GM23338 (cell line): ENCODE results near the gene CTDP1. TPM values are rescaled to one million over a fixed set of nuclear protein-coding genes. Genes with fewer than 3 reads are reported as not detected.

Experiments
- ATAC-seq: fragments of 200-7000 bp; cut with Tn5 transposase; 3 replicates; pipeline ENCODE4 v1.9.1; 2020
- DNase-seq: peaks from one replicate; pipeline ENCODE4 v3.0.0-alpha.2; 2015; ENCODE audit warnings: low spot score
- H2AFZ ChIP-seq: fragments of 200-600 bp; sonication (generic); 2 replicates; pipeline ENCODE4 v1.8.0; 2016; ENCODE audit warnings: antibody characterized with exemption, mild to moderate bottlenecking, moderate library complexity
- H3F3A ChIP-seq: fragments of 200-600 bp; sonication (generic); replicated peaks from 2 replicates; pipeline ENCODE4 v1.8.0; 2017; ENCODE audit warnings: antibody characterized with exemption, mixed run types, low read depth
- H3K27ac ChIP-seq: fragments of 200-600 bp; sonication (generic); 2 replicates; pipeline ENCODE4 v1.6.1; 2016; ENCODE audit warnings: low read depth
- H3K27me3 ChIP-seq: fragments of 200-600 bp; sonication (generic); 2 replicates; pipeline ENCODE4 v1.8.0; 2016; ENCODE audit warnings: mild to moderate bottlenecking, mixed run types, moderate library complexity; ENCODE audit not compliant: insufficient read depth
- H3K36me3 ChIP-seq: fragments of 200-600 bp; sonication (generic); 2 replicates; pipeline ENCODE4 v1.8.0; 2016; ENCODE audit warnings: mild to moderate bottlenecking; ENCODE audit not compliant: insufficient read depth
- H3K4me1 ChIP-seq: fragments of 200-600 bp; sonication (generic); 2 replicates; pipeline ENCODE4 v1.8.0; 2016; ENCODE audit warnings: mild to moderate bottlenecking, moderate library complexity; ENCODE audit not compliant: insufficient read depth
- H3K4me2 ChIP-seq: fragments of 200-600 bp; sonication (generic); 2 replicates; pipeline ENCODE4 v1.7.1; 2017; ENCODE audit warnings: mixed run types
- H3K4me3 ChIP-seq: fragments of 200-600 bp; sonication (generic); 2 replicates; pipeline ENCODE4 v1.6.1; 2016; ENCODE audit warnings: mixed run types
- H3K79me2 ChIP-seq: fragments of 200-600 bp; sonication (generic); replicated peaks from 2 replicates; pipeline ENCODE4 v1.8.0; 2017; ENCODE audit warnings: mild to moderate bottlenecking; ENCODE audit not compliant: insufficient read depth
- H3K9me2 ChIP-seq: fragments of 200-600 bp; sonication (generic); 2 replicates; pipeline ENCODE4 v1.8.0; 2017; ENCODE audit not compliant: insufficient read depth
- H4K20me1 ChIP-seq: fragments of 200-600 bp; sonication (generic); replicated peaks from 2 replicates; pipeline ENCODE4 v1.8.0; 2017; ENCODE audit warnings: mild to moderate bottlenecking; ENCODE audit not compliant: insufficient read depth
- H3K27ac Mint-ChIP-seq: 2 replicates; pipeline ENCODE4 v1.8.0; 2020; ENCODE audit warnings: inconsistent platforms, mild to moderate bottlenecking, moderate library complexity, mixed read lengths
- H3K27me3 Mint-ChIP-seq: 3 replicates; pipeline ENCODE4 v1.8.0; 2022; ENCODE audit warnings: low read depth, mild to moderate bottlenecking, moderate library complexity, mixed read lengths, inconsistent platforms; ENCODE audit not compliant: insufficient read depth, poor library complexity
- H3K36me3 Mint-ChIP-seq: 3 replicates; pipeline ENCODE4 v1.8.0; 2021; ENCODE audit warnings: low read depth, mild to moderate bottlenecking, inconsistent platforms, moderate library complexity, mixed read lengths
- H3K4me1 Mint-ChIP-seq: 3 replicates; pipeline ENCODE4 v1.8.0; 2020; ENCODE audit warnings: mild to moderate bottlenecking, inconsistent platforms, mixed read lengths
- H3K4me3 Mint-ChIP-seq: 3 replicates; pipeline ENCODE4 v1.8.0; 2021; ENCODE audit warnings: moderate library complexity, mild to moderate bottlenecking, inconsistent platforms, mixed read lengths
- H3K9me3 Mint-ChIP-seq: 3 replicates; pipeline ENCODE4 v1.8.0; 2020; ENCODE audit warnings: moderate library complexity, mild to moderate bottlenecking, inconsistent platforms, mixed read lengths
- ETS1 ChIP-seq: IDR thresholded peaks from 2 replicates; pipeline ENCODE4 v1.6.1; 2016; ENCODE audit warnings: antibody characterized with exemption
- EZH2 ChIP-seq: fragments of 200-600 bp; sonication (generic); IDR thresholded peaks from one replicate; pipeline ENCODE4 v1.8.0; 2017; ENCODE audit warnings: antibody characterized with exemption, mild to moderate bottlenecking, low read depth; ENCODE audit not compliant: unreplicated experiment
- JUNB ChIP-seq: IDR thresholded peaks from one replicate; pipeline ENCODE4 v1.6.1; 2016; ENCODE audit warnings: antibody characterized with exemption; ENCODE audit not compliant: unreplicated experiment
- NANOG ChIP-seq: IDR thresholded peaks from 2 replicates; pipeline ENCODE4 v1.6.1; 2016; ENCODE audit warnings: antibody characterized with exemption, borderline replicate concordance
- POLR2AphosphoS5 ChIP-seq: IDR thresholded peaks from 2 replicates; pipeline ENCODE4 v1.6.1; 2016; ENCODE audit warnings: antibody characterized with exemption, low read depth
- STAT1 ChIP-seq: IDR thresholded peaks from one replicate; pipeline ENCODE4 v1.6.1; 2016; ENCODE audit warnings: antibody characterized with exemption; ENCODE audit not compliant: unreplicated experiment
- ZNF114 ChIP-seq: fragments of 250-450 bp; sonication (Bioruptor Pico); IDR thresholded peaks from 2 replicates; pipeline ENCODE4 v1.5.0; 2020; ENCODE audit warnings: mild to moderate bottlenecking, moderate library complexity
- polyA plus RNA-seq: library from polyadenylated mRNA; unstranded; fragments of >200 nt; fragmentation: Nextera tagmentation; extraction: Ambion mirVana; gene quantifications from 2 replicates; pipeline ENCODE4 v1.2.1, GENCODE V29; 2016
- total RNA-seq: library from RNA; depleted of rRNA; stranded (reverse); fragments of >200 nt; shearing (Covaris generic); gene quantifications from 2 replicates; pipeline ENCODE4 v1.2.3, GENCODE V29; 2014
- TF ChIP-seq, protein P1 (sequence below): fragments of 250-450 bp; sonication (Bioruptor Pico); IDR thresholded peaks from 2 replicates; pipeline ENCODE4 v1.5.0; 2020; ENCODE audit warnings: mild to moderate bottlenecking, moderate library complexity

Gene CTDP1
- total and polyA plus RNA-seq, 2 experiments from 2014 or later, result 9.4 to 51.6 TPM

GRCh38 chr18:79779700-79780190 is 100.1 kb downstream of the CTDP1 start:
- no peaks in the 10 kb centered on the region for H3K79me2 ChIP-seq
- no peak overlapping the region for H2AFZ ChIP-seq
- Mint-ChIP-seq H3K4me3 (no peak overlapping the region), H3K4me1 (no peaks in the 10 kb centered on the region), H3K36me3 (no peaks in the 10 kb centered on the region), H3K9me3 (no peaks in the 10 kb centered on the region; the same call in 2 of the 3 replicates), H3K27ac (no peak overlapping the region), H3K27me3 (peaks cover 13% of the 10 kb centered on the region)
- ATAC-seq, result no peak
- no peaks in the 10 kb centered on the region for H3K27me3 ChIP-seq
- H3K4me2 ChIP-seq, result no peak overlapping the region
- no peaks in the 10 kb centered on the region for H3F3A ChIP-seq
- DNase-seq, result no peak
- TF ChIP-seq EZH2, result no peak
- no peak for TF ChIP-seq NANOG
- no peak for TF ChIP-seq POLR2AphosphoS5
- H3K9me2 ChIP-seq, result no peaks in the 10 kb centered on the region
- no peak overlapping the region for H3K27ac ChIP-seq
- H3K4me3 ChIP-seq, result no peak overlapping the region
- H4K20me1 ChIP-seq, result no peaks in the 10 kb centered on the region
- H3K36me3 ChIP-seq, result no peaks in the 10 kb centered on the region
- no peaks in the 10 kb centered on the region for H3K4me1 ChIP-seq

GRCh38 chr18:79780547-79780946 is 100.9 kb downstream of the CTDP1 start:
- Histone ChIP-seq H3K4me2 (no peak overlapping the region), H2AFZ (no peak overlapping the region), H3K27me3 (0 out of 2 replicates have a peak, but pooled peaks cover 2% of the 10 kb centered on the region), H4K20me1 (no peaks in the 10 kb centered on the region), H3K4me1 (no peaks in the 10 kb centered on the region), H3K36me3 (no peaks in the 10 kb centered on the region), H3K27ac (no peak overlapping the region), H3K4me3 (no peak overlapping the region), H3K9me2 (no peaks in the 10 kb centered on the region), H3K79me2 (no peaks in the 10 kb centered on the region), H3F3A (no peaks in the 10 kb centered on the region)
- peaks cover 11% of the 10 kb centered on the region for H3K27me3 Mint-ChIP-seq
- no peaks in the 10 kb centered on the region for H3K36me3 Mint-ChIP-seq
- ATAC-seq (no peak), DNase-seq (no peak)
- H3K9me3 Mint-ChIP-seq, result no peaks in the 10 kb centered on the region; the same call in 2 of the 3 replicates
- no peak overlapping the region for H3K27ac Mint-ChIP-seq
- H3K4me1 Mint-ChIP-seq, result no peaks in the 10 kb centered on the region
- H3K4me3 Mint-ChIP-seq, result no peak overlapping the region
- no peak for TF ChIP-seq ETS1

- Histone ChIP-seq H3K9me2 (no peaks in the 10 kb centered on the region), H3K79me2 (no peaks in the 10 kb centered on the region), H3K4me3 (no peak overlapping the region), H3F3A (no peaks in the 10 kb centered on the region), H3K36me3 (no peaks in the 10 kb centered on the region), H3K27me3 (peaks cover 7% of the 10 kb centered on the region), H3K4me2 (no peak overlapping the region), H2AFZ (no peak overlapping the region), H3K4me1 (no peaks in the 10 kb centered on the region), H4K20me1 (no peaks in the 10 kb centered on the region), H3K27ac (no peak overlapping the region)
- H3K27me3 Mint-ChIP-seq, result peaks cover 14% of the 10 kb centered on the region
- DNase-seq (no peak), ATAC-seq (no peak)
- no peaks in the 10 kb centered on the region for H3K36me3 Mint-ChIP-seq
- H3K9me3 Mint-ChIP-seq, result no peaks in the 10 kb centered on the region; the same call in 2 of the 3 replicates
- no peak overlapping the region for H3K4me3 Mint-ChIP-seq
- H3K27ac Mint-ChIP-seq, result no peak overlapping the region
- H3K4me1 Mint-ChIP-seq, result no peaks in the 10 kb centered on the region
- TF ChIP-seq, protein P1, sequence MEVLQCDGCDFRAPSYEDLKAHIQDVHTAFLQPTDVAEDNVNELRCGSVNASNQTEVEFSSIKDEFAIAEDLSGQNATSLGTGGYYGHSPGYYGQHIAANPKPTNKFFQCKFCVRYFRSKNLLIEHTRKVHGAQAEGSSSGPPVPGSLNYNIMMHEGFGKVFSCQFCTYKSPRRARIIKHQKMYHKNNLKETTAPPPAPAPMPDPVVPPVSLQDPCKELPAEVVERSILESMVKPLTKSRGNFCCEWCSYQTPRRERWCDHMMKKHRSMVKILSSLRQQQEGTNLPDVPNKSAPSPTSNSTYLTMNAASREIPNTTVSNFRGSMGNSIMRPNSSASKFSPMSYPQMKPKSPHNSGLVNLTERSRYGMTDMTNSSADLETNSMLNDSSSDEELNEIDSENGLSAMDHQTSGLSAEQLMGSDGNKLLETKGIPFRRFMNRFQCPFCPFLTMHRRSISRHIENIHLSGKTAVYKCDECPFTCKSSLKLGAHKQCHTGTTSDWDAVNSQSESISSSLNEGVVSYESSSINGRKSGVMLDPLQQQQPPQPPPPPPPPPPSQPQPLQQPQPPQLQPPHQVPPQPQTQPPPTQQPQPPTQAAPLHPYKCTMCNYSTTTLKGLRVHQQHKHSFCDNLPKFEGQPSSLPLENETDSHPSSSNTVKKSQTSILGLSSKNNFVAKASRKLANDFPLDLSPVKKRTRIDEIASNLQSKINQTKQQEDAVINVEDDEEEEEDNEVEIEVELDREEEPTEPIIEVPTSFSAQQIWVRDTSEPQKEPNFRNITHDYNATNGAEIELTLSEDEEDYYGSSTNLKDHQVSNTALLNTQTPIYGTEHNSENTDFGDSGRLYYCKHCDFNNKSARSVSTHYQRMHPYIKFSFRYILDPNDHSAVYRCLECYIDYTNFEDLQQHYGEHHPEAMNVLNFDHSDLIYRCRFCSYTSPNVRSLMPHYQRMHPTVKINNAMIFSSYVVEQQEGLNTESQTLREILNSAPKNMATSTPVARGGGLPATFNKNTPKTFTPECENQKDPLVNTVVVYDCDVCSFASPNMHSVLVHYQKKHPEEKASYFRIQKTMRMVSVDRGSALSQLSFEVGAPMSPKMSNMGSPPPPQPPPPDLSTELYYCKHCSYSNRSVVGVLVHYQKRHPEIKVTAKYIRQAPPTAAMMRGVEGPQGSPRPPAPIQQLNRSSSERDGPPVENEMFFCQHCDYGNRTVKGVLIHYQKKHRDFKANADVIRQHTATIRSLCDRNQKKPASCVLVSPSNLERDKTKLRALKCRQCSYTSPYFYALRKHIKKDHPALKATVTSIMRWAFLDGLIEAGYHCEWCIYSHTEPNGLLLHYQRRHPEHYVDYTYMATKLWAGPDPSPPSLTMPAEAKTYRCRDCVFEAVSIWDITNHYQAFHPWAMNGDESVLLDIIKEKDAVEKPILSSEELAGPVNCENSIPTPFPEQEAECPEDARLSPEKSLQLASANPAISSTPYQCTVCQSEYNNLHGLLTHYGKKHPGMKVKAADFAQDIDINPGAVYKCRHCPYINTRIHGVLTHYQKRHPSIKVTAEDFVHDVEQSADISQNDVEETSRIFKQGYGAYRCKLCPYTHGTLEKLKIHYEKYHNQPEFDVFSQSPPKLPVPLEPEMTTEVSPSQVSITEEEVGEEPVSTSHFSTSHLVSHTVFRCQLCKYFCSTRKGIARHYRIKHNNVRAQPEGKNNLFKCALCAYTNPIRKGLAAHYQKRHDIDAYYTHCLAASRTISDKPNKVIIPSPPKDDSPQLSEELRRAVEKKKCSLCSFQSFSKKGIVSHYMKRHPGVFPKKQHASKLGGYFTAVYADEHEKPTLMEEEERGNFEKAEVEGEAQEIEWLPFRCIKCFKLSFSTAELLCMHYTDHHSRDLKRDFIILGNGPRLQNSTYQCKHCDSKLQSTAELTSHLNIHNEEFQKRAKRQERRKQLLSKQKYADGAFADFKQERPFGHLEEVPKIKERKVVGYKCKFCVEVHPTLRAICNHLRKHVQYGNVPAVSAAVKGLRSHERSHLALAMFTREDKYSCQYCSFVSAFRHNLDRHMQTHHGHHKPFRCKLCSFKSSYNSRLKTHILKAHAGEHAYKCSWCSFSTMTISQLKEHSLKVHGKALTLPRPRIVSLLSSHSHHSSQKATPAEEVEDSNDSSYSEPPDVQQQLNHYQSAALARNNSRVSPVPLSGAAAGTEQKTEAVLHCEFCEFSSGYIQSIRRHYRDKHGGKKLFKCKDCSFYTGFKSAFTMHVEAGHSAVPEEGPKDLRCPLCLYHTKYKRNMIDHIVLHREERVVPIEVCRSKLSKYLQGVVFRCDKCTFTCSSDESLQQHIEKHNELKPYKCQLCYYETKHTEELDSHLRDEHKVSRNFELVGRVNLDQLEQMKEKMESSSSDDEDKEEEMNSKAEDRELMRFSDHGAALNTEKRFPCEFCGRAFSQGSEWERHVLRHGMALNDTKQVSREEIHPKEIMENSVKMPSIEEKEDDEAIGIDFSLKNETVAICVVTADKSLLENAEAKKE (CRISPR knock-in tag), result no peak
- TF ChIP-seq ZNF114 (CRISPR knock-in tag) (no peak), JUNB (no peak), STAT1 (no peak), ETS1 (no peak)
Measured at GRCh38 chr18:79781331-79781941, 101.8 kb downstream of the CTDP1 start.
